Stimulated activated CD8-positive, alpha-beta memory T cell treated with anti-CD3 and anti-CD28 coated beads, Interleukin-4, amount 100 ng/mL, for 1 hour (primary cell): ENCODE results near the gene ARHGEF28.

ENCODE experiments used
- DNase-seq, 2 donors: peaks; one replicate each; pipeline ENCODE4 v3.0.0-alpha.2; 2020; ENCODE audit warnings: low read depth in 2 of 2, low spot score in 1 of 2

ARHGEF28 gene

GRCh38 chr5:73780302-73781080 is 154.5 kb downstream of the ARHGEF28 start:
- no peak for DNase-seq

DNA sequence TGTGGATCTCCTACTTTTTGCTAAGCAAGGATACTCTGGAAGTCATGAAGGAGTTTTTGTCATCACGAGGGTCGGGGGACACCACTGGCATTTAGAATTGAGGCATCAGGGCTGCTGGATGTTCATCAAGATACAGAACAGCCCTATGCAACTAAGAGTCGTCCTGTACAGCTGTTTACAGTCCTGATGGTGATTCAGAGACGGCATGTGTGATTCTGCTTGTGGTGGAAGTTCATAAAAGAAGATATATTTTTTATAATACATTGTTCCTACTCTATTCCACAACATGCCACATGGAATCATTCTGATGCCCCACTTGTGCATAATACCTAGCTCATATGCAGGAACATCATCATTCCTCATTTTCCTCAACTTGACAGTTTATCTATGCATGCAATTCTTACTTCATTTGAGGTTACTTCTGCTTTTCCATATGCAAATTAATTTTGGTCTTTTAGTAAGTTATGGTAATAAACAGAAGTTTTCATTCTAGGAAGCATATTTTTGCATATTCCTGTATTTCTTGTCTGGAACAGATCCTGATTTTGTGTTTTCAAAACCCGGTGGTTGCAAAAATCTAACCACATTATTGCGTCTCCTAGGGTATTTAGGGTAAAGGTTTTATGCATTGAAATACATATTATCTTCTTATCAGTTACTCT is 155.2 kb downstream of the ARHGEF28 start:
- DNase-seq = no peak

- DNase-seq = no peak
These were observed 157.8 kb downstream of the ARHGEF28 start for GRCh38 chr5:73783828-73784227.

GRCh38 chr5:73786043-73786831 is 160.2 kb downstream of the ARHGEF28 start:
- DNase-seq = no peak

DNA sequence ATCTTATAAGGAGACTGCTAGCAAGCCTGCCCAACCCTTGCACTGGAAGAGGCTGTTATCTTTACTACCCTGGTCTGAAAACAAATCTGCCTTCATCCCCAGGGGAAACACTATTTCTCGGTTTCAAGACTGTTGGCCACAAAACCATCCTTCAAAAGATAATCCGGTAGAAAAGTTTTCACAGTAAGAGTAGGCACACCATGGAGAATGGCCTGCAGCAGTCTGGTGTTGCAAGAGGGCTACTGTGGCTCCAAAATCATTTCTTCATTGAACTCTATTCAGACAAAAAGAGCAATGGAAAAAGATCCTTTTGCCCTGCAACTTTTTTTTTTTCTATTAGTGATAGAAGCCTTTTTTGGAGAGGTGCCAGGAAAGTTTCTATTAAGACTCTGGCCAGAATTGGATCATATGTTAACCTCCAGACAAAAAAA is 163.9 kb downstream of the ARHGEF28 start:
- no peak for DNase-seq

- DNase-seq = no peak
These were observed 165.4 kb downstream of the ARHGEF28 start for GRCh38 chr5:73791389-73791788.

DNA sequence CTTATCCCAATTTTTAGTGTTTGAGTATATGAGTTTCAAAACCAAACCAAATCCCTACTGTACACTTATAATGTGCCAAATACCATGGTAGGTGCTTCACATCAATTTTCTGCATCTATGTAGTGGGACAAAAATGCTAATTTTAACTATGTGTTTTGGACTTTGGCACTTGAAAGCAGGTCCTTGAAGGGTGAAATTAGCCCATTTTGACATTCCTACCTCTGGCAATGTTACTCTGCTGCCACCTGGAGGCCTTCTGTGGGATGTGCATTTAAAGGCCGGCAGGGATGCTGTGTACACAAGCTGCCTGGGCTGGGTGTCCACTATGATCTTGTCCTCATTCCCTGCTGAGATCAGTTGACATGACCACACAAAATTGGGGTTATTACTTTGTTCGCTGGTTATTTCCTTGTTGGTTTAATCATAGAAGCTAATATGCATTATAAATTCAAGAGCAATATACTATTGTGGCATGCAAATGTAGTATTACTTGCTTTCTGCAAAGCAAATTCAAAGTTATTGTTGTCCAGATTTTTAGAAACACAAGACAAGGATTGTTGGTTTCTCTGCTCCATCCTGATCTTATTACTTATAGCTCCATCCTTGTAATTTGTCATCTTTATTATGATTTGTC is 166.8 kb downstream of the ARHGEF28 start:
- peak in 1 of 2 donors; percentile 29 for DNase-seq

DNA sequence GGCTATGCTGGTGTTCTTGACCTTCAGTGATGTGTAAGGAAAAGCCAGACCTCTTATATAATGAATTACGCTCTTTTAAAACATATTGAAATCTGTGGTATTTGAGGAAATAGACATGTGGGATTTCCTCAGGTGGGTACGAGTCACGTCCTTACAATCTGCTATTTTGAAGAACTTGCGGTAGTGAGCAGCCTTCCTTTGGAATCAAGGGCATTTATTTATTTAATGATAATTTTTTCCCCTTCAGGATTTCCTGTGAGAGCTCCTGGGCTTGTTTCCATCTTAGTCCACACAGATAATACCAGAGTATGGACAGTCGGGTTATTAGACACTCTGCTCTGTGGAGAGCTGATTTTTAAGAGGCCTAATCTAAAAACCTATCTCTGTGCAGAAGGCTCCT is 167.9 kb downstream of the ARHGEF28 start:
- DNase-seq = no peak

- DNase-seq = no peak
These were observed 170.5 kb downstream of the ARHGEF28 start for GRCh38 chr5:73796164-73797131.

GRCh38 chr5:73797132-73797510 is 171.1 kb downstream of the ARHGEF28 start:
- no peak for DNase-seq

- no peak for DNase-seq
These were observed 173.5 kb downstream of the ARHGEF28 start for GRCh38 chr5:73799401-73799972.

DNA sequence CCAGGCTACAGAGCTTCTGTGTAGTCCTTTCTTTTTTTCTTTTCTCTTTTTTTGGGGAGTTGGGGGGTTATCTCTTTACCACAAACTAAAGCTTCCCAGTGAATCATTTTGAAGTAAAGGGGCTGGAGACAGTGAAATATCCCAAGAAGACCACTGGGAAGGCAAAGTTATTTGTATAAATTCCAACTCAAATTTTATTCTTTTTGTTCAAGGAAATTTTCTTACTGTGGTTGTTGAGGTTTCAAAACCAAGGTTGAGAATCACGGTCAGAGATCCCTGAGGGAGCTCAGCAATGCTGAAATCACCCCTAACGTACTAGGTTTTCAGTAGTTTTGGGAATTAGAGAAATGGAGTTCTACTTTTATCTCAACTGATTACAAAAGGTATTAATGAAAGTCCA is 175.7 kb downstream of the ARHGEF28 start:
- DNase-seq = no peak

- no peak for DNase-seq
These were observed 179.5 kb downstream of the ARHGEF28 start for GRCh38 chr5:73805449-73805848.

DNA sequence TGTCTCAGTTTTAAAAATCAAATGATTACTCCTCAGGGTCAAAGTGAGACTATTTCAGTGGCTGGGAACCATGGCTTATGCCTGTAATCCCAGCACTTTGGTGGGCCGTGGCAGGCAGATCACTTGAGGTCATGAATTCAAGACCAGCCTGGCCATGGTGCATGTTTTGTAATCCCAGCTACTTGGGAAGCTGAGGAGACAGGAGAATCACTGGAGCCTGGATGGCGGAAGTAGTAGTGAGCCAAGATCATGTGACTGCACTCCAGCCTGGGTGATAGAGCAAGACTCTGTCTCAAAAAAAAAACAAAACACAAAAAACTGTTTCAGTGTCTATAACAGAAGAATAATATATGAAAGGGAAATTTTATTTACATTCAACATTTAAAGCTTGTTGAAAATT is 182.9 kb downstream of the ARHGEF28 start:
- no peak for DNase-seq

DNA sequence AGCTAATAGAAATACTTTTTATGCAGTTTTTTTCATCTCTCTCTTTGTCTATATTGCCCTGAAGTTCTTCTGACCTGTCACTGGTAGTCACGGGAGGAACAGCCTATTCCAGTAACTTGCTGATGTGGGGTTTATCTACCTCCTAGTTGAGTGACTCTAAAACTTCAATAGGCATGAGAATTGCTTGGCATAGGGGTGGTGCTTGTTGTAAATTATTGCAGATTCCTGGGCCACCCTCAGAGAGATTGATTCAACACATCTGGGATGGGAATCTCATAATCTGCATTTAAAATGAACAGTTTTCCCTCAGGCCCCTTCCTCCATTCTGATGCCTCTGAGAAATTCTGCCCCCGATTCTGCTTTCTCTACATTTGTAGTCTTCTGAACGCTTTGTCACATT is 184.4 kb downstream of the ARHGEF28 start:
- no peak for DNase-seq

GRCh38 chr5:73812457-73812856 is 186.5 kb downstream of the ARHGEF28 start:
- no peak for DNase-seq

DNA sequence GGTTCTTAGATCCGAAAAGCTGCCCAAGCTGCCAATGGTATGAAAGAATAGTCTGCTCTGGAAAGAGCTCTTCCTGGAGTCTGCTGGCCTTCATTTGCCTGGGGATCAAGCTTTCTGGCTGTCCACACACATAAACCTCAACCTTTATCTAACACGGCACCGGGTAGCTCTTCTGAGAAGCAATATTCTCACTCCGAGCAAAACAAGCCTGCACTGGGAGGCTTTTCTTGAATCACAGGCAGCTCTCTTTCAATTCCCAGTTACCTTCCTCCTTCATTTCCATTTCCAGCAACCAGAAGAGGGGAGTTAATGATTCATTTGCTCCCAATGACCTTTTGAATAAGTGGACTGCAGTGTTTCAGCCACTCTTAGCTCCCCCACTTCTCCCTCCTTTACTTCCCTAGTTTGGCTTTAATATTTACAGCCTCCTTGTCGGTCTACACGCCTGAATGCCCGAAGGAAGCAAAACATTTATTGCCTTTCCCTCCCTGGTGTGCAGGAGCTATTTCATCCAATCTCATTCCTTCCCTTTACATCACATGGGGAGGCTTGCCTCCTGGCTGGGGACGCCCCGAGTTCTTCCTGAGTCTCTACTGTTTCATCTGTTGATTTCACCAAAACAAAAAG is 187.1 kb downstream of the ARHGEF28 start:
- DNase-seq = no peak

DNA sequence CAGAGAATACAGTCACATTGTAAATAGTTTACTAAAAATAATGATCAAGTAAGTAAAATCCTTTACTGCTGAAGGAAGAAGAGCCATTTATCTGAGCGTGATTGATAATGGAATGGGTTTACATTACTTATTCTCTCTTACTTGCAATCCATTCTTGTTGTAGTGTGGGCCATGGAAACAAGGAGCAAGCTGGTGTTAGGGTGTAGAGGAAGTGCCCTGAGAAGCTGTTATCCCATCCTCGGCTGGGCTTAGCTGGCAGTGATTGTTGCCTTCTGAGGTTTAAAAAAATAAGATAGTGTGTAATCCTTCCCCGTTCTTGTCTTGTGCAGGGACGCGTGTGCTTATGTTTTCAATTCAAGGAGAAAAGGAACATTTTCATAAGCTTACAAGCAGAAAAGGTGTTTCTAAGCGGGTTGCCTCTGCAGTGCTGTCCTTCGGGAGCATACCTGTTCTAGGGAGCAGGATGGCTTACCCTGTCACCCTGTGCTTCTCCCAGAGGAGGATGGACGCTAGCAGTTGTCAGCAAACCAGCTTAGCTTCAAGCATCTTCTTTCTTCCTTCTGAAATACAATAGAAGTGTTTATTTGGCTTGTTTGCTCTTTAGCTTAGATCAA is 188.3 kb downstream of the ARHGEF28 start:
- DNase-seq = no peak

DNA sequence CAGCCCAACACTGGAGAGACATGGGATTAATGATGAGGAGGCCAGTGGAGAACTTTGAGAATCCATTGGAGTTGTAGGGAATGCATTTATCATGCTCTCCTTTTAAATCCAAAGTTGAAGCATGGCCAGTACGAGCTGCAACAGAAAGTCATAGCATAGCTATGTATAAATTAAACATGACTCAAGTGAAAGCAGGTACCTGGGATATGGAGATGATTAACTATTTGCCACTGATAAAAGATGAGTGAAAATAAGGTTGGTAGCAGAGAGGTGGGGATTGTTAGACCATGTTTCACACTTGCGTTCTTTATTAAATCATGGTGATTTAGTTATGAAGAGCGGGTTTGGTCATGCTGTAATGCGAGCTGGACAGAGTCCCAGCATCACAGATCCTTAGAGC is 189.6 kb downstream of the ARHGEF28 start:
- no peak for DNase-seq
